C4-2B (cell line): ENCODE measurements around the gene TEX101.

Experiments used
- ZFX ChIP-seq: fragments of 450-650 bp; IDR thresholded peaks from 2 replicates; pipeline ENCODE4 v1.6.1; 2017
- TF ChIP-seq, protein P1 (sequence below): fragments of 450-650 bp; conservative IDR thresholded peaks from 2 replicates; pipeline ENCODE4 v1.5.1; 2017; ENCODE audit warnings: mild to moderate bottlenecking

DNA sequence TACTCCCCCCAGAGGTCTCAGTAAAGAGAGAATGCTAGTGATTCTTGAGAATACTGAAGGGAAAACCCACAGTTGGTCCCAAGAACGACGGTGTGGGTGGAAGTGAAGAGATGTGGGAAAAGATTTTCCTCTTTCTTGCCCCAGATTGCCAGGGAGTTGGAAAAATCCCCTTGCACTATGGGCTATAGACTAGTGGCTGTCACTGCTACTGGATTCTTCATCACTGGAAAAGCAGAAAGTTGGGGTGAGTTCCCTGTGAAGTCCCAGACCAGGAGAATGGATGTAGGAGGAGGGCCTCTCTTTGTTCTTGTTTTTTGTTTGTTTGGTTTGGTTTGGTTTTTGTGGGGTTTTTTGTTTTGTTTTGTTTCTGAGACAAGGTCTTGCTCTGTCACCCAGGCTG is 39.3 kb downstream of the TEX101 start:
- TF ChIP-seq, protein P1, sequence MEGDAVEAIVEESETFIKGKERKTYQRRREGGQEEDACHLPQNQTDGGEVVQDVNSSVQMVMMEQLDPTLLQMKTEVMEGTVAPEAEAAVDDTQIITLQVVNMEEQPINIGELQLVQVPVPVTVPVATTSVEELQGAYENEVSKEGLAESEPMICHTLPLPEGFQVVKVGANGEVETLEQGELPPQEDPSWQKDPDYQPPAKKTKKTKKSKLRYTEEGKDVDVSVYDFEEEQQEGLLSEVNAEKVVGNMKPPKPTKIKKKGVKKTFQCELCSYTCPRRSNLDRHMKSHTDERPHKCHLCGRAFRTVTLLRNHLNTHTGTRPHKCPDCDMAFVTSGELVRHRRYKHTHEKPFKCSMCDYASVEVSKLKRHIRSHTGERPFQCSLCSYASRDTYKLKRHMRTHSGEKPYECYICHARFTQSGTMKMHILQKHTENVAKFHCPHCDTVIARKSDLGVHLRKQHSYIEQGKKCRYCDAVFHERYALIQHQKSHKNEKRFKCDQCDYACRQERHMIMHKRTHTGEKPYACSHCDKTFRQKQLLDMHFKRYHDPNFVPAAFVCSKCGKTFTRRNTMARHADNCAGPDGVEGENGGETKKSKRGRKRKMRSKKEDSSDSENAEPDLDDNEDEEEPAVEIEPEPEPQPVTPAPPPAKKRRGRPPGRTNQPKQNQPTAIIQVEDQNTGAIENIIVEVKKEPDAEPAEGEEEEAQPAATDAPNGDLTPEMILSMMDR: no peak
- no peak for TF ChIP-seq ZFX
